GM21529 (cell line): ENCODE results near the gene HTT.

Source experiments
- ATAC-seq: cut with Tn5 transposase; IDR thresholded peaks from one replicate; pipeline ENCODE4 v1.9.1; 2021; ENCODE audit not compliant: unreplicated experiment

Gene HTT

DNA sequence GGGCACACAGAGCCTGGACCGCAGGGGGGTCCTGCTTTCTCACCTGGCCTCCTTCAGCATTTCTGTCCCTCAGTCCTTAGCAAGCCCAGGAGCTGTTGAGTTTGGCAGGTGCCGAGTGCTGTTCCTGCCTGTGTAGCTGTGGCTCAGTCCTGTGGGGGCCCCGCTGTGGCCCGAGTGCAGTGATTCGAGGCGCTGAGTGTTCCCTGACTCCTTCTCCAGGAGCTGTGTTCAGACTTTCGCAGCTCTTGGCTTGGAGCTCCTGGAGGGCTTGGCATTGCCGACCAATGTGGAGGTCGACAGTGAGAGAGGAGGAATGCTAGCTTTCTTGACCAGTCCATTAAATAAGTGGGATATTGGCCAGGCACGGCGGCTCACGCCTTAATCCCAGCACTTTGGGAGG lies 124.4 kb downstream of the HTT start:
- ATAC-seq: no peak

DNA sequence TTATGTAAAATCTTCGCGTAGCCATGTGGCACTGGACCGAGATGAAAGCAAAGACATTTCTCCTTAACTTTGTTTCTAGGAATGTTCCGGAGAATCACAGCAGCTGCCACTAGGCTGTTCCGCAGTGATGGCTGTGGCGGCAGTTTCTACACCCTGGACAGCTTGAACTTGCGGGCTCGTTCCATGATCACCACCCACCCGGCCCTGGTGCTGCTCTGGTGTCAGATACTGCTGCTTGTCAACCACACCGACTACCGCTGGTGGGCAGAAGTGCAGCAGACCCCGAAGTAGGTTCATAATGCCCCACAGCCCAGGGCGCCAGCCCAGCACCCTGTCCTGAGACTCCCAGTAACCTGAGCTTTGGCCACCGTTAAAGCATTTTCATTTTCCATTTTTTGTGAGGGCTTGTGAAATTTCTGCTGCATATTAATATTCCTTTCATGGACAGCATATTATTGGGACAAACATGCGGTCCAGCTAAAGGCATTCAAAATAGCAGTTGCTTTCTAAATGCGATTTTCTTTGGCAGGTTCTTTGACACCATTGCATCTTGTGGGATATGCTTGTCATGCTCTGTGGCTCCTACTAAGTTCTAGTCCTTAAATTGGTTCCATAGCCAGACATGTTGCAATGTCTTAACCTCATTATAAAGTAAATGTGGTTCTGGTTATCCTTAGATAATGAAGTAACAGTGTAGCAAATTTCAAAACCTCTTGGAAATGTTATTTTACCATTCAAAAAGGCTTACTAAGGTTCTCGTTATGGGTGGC lies 125.4 kb downstream of the HTT start:
- no peak for ATAC-seq

DNA sequence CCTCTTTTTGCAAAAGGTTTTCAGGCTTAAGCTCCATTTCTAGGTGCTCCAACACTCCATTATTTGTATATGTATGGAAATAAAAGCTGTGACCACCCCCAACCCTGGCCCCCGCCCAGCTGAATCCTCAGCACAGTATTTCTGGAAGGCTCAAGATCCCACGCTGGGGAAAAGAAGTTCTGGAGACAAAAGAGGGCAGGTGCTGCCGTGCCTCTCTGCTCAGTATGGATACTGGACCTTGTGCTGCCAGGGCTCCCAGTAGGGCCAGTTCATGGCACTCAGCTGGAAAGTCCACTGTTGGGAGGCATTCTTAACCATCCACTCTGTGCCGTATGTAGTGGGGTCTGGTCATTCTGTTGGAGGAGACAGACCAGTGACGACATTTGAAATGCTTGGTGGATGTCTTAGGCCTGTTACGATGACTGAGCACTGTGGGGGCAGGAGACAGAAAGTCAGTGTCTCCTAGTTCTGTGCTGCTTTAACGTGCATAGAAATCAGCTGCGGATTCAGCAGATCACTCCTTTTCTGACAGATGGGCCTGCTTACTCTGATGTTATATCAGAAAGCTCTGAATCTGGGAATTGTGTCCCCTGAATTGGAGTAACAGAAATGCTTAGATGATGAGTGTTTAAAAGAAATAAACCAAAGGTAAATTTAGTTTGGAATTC lies 126.1 kb downstream of the HTT start:
- no peak for ATAC-seq

DNA sequence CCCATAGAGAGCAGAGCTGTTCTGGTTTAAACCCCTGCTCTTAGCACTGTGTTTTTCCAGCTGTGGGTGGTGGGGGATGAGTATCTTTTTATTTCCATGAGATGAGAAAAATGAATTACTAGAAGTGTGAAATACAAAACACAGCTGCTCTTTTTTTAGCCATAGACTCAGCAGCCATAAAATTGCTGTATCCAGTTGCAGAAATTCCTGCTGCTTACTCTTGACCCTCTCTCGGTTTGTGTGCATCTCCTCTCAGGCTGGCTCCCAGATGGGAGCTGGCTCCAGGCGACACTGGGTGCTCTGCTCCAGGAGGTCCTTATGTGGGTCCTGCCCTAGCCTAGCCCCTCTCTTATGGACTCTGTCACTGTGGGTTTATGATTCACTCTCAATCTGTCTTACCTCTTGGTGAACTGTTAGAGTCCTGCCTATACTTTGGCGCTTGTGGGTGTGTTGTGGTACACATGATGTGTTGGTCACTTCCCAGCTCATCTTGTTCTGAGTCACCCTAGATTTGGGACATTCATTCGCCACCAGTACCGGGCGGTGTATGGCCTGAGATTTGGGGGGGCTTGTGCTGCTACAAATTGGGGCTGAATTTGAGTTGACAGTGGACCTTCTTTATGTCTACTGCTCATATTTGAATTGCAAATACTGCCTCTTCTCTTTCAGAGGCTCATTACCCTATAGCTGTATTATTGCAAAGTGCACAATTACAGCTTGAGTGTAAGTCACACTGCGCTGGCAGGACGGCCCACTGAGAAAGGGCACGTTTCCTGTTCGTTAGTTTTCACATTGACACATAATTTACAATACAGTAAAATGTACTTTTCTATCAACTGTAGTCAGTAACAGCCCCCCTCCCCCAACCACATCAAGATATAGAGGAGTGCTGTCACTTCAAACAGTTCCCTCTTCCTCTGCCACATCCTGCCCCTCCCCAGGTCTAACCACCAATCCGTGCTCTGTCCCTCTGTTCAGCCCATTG lies 127.5 kb downstream of the HTT start:
- ATAC-seq: peak; percentile 62

DNA sequence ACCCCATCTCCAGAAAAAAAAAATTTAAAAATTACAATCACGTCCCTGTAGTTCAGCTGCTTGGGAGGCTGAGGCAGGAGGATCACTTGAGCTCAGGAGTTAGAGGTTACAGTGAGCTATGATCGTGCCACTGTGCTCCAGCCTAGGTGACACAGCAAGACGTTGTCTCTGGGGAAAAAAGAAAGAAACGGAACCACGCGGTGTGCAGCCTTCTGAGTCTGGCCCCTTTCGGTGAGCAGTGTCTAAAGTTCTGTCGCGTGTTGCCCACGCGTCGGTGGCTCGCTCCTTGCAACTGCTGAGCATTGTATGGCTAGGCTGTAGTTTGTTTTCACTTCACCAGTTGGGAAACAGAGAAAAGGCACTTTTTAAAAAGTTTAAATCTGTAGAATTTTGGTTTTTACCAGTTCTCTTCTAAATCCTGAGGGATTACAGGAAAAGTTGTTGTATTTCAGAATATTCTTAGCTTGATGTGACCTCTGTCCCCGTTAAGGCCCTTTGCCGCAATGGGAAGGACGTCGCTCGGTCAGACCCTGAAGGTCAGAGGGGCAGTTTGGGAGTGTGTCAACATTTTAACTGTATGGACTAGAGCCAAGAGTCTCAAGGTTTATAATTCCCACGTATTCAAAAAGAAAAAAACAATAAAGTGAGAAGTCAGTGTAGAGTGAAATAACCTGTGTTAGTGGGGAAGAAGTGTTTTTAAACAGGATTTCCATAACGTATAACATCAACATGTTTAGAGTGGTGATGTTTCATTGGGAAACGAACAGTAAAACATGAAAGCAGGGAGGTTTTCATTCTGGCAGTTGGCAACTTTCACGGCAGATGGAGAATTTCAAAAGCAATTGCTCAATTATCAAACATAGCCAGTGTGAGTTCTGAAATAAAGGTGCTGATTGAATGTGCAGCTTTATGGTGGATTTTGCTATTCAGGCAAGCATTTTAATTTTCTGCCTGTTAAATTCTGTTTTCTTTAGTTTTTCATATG lies 128.6 kb downstream of the HTT start:
- peak; percentile 26 for ATAC-seq

DNA sequence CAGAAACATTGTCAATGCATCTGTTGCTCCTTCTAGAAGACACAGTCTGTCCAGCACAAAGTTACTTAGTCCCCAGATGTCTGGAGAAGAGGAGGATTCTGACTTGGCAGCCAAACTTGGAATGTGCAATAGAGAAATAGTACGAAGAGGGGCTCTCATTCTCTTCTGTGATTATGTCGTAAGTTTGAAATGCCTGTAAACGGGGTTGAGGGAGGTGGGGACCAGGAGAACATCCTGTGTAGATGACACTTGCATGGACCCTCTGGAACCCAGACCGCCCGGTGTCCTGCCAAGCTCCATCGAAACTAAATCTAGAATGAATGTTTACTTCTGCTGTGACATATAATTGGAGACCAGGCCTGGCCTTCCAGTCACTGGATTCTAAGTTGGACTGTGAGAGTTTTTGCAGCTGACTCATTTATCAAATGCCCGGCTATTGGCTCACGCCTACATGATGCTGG lies 129.5 kb downstream of the HTT start:
- no peak for ATAC-seq

DNA sequence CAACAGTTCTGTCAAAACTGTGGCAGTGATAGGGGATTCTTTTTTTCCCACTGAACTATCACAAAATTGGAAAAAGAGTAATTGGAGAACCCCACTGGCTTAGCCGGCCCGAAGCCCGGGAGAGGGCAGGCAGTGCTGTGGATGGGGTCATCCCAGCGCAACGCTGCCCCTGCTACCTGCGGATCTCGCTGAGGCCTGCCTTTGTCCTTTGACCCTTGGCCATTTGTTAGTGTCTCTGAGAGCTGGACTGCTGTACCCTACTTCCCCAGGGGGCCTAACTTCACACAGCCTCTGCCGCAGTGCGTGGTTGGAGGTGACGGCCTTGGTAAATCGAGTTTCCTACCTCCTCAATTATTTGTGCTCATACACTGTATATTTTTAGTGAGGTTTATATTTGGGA lies 131.5 kb downstream of the HTT start:
- no peak for ATAC-seq

DNA sequence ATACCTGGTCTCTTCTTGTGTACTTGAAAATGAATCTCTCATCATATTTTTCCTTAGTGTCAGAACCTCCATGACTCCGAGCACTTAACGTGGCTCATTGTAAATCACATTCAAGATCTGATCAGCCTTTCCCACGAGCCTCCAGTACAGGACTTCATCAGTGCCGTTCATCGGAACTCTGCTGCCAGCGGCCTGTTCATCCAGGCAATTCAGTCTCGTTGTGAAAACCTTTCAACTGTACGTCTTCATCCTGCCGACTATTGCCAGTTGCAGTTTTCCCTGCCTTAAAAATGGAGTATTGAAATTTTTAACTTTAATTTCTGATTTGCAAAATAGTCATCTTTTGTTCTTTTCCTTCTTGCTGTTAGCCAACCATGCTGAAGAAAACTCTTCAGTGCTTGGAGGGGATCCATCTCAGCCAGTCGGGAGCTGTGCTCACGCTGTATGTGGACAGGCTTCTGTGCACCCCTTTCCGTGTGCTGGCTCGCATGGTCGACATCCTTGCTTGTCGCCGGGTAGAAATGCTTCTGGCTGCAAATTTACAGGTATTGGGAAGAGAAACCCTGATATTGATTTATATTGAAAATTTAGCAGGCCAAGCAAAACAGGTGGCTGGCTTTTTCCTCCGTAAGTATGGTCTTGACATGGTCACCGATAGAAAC lies 132.1 kb downstream of the HTT start:
- no peak for ATAC-seq

DNA sequence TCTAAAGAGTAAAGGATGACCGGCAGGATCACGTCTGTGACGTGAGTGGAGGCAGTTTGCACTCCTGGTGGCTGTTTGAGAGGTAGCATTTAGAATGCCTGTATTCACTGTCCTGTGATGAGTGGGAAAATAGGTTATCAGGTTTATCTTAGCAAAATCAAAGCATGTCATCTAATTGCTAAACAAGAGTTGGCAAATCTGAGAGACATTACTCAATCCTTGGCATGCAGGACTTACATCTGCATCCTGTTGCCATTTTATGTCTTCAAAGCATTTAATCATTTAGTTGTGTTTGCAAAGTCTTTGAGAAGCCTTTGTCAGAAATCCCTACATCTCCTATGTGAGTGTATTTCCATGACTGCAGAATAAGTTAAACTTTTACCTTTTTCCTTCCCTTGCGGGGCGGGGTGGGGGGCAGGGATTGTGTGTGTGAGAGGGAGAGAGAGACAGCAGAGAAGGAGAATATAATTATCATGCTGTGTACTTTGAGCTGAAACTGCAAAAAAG lies 133.1 kb downstream of the HTT start:
- no peak for ATAC-seq

DNA sequence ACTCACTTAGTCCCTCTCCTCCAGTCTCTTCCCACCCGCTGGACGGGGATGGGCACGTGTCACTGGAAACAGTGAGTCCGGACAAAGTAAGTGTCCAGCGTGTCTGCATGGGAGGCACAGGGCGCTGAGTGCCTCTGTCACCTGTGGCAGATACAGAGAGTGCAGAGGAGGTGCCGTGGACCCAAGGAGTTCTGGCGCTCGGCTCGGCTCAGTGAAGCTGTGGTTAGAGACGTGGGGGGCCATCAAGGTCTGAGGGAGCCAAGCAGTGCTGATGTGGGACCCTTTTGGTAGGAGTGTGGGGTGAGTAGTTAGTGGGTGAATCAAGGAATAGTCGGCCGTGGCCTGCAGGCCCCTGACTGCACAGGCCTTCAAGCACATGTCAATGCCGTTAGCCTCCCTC lies 134.3 kb downstream of the HTT start:
- no peak for ATAC-seq

DNA sequence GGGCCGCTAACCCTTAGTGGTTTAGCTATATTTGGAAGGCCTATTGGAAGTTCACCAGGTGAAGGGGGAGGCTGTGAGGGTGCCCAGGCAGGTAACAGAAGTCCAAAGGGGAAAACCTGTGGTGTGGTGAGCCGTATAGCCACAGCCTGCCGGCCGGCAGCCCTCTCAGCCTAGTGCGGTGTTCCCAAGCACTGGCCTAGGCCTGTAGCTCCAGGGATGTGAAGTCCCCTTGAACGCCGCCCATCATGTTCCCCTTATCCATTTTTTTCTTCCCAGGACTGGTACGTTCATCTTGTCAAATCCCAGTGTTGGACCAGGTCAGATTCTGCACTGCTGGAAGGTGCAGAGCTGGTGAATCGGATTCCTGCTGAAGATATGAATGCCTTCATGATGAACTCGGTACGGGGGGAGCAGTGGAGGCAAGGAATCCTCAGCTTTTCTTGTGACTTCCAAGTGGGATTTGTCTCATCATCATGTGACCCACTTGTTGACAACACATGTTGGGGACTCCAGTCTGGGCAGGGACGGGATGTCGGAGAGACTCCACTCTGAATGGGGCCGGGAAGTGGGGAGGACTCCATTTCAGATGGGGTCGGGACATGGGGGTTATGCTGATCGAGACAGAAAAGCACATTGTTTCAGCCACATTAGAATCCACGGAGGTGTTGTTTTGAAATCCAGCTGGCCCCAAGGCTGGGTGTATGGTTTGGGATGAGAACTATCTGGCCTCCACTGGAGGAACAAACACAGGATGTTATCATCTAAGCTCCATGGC lies 135.3 kb downstream of the HTT start:
- ATAC-seq: no peak

DNA sequence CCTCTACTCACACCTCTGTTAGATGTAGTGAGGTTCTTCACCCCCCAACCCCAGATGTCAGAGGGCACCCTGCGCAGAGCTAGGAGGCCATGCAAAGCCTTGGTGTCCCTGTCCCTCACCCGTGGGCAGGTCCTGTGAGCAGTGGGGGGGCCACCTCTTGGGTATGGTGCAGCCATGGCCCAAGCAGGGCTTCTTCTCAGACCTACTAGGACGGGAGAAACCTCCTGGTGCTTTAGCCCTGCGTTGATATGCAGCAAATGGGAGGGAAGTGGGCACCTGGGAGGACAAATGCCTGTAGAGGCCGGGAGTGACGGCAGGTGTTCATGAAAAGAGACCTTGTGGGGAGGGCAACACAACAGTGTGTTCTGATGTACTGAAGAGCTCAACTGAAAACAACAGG lies 136.0 kb downstream of the HTT start:
- no peak for ATAC-seq

DNA sequence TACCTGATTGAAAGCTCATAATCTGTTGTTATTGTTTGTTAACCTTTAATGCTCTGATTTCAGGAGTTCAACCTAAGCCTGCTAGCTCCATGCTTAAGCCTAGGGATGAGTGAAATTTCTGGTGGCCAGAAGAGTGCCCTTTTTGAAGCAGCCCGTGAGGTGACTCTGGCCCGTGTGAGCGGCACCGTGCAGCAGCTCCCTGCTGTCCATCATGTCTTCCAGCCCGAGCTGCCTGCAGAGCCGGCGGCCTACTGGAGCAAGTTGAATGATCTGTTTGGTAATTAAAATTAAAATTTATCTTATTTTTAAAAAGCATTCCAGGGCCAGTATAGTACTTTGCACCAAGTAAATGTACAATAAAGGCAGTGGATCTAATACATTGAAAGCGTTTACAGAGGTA lies 137.4 kb downstream of the HTT start:
- ATAC-seq: no peak

DNA sequence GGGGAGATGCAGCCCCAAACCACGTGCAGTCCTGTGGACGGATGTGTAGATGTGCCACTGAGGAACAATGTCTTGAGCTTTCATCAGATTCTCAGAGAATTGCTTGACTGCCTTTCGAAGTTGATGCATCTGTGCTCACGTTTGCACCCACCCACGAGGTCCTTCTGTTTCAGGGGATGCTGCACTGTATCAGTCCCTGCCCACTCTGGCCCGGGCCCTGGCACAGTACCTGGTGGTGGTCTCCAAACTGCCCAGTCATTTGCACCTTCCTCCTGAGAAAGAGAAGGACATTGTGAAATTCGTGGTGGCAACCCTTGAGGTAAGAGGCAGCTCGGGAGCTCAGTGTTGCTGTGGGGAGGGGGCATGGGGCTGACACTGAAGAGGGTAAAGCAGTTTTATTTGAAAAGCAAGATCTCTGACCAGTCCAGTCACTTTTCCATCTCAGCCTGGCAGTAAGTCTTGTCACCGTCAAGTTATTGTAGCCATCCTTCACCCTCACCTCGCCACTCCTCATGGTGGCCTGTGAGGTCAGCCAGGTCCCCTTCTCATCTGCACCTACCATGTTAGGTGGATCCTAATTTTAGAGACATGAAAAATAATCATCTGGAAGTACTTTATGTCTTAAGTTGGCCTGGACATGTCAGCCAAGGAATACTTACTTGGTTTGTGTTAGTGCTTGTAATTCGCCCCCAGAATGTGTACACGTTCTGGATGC lies 138.1 kb downstream of the HTT start:
- no peak for ATAC-seq

DNA sequence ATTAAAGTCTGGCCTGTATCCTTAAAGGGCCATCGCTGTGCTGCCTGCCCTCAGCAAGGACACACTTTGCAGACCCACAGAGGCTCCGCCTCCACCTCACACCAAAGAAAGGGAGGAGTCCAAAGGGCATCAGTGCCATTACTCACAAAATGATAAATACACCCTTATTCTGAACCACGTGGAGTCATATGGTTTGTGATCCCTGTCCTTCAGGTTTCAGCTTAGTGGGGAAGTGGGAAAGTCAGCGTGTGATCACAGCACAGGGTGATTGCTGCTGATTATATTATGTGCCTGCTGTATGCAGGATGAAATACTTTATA lies 138.6 kb downstream of the HTT start:
- ATAC-seq: no peak

DNA sequence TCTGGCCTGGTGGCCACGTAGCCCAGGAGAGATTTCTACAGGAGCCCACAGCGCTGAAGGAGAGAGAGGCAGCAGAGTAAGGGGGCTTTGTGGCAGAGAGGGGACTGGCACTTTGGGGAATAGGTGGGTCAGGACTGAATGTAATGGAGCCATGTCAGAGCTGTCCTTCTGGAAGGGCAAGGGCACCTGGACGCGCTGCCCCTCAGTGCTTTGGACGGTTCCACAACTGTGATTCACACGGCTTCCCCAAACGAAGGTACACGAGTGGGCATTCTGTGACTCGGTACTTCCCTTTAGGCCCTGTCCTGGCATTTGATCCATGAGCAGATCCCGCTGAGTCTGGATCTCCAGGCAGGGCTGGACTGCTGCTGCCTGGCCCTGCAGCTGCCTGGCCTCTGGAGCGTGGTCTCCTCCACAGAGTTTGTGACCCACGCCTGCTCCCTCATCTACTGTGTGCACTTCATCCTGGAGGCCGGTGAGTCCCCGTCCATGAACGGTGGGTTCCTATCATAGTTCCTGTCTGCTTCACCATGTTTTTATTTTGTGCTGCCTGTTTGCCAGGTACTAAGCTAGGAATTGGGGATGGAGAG lies 139.3 kb downstream of the HTT start:
- ATAC-seq: no peak

DNA sequence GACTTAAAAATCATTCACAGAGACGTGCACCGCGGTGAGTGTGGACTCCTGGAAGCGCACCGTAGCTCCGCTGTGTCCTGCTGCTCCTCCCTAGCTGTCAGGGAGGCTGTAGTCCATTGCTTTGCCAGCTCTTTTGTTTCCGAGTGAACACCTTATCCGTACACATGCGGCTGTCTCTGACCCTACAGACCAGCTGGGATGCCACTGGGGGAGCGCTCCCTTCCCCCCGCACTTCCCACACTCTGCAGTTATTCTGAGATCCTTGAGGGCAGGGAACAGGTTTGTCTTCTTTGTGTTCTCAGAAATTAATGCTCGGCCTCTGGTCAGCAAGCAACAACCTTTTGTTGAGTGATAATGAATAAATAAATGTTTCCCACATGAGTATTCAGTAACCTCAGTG lies 140.8 kb downstream of the HTT start:
- no peak for ATAC-seq

DNA sequence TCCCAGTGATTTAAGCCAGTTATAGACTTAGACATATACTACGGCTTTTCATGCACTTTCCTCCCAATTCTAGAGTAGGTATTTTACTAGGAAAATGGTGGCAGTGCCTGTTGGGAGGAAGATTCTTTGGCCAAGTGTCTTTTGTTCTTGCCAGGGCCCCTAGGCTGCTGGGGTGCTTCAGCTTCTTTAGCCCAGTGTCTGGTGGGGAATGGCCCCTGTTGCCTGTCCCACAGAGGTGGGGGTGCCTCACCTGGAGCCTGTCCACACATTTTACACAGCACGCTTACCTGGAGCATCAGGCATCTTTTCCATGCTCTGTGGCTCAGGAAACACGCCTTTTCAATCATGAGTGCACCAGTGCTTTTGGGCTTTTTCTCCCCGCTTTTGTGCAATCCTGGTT lies 141.3 kb downstream of the HTT start:
- ATAC-seq: no peak
